ENCODE results near the gene MEF2B.
A peak's percentile ranks its signal among the peaks of the same experiment; 100 is the strongest.
"Not testable (repeated sequence)": the region's sequence is repeated elsewhere in the genome, so short reads cannot be mapped to it uniquely, and the experiment has no call there.

The MEF2B gene

DNA sequence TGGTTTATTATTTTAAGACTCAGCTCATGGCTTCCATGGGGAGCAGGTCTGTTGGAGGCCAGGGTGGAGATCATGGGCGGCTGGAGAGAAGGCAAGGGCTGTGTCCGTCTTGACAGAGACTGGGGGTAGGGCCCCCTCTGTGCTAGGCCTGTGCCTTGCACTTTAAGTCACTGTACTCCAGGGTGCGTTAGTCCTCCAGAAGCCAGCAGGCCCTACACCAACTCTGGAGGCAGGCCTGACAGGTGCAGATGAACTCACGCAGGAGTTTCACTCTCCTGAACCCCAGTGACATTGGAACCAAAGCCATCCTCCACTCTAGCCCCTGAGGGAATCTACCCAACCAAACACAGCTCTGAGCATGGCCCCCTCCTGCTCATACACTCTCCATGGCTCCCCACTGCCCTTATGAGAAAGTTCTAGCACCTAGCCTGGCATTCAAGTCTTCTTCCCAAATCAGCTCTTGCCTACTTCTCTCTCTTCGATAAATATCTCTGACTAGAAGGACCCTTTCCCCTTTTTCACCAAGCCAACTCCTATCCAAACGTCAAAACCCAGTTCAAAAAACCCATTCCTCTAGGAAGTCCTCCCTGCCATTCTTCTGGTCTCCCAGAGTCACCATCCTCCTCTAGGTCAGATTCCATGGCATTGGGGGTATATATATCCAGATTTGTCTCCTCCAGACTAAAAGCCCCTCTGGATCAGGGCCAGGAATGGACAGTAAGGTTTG lies 15.1 kb downstream of the MEF2B start:
- DNase-seq: no peak

- no peak for DNase-seq
Measured at GRCh38 chr19:19152668-19153384, 17.2 kb downstream of the MEF2B start.

- DNase-seq: no peak
Measured at GRCh38 chr19:19151418-19151817, 18.6 kb downstream of the MEF2B start.

GRCh38 chr19:19149435-19149834 lies 20.6 kb downstream of the MEF2B start:
- DNase-seq: no peak

- DNase-seq: not testable (repeated sequence)
Measured at GRCh38 chr19:19148504-19148903, 21.6 kb downstream of the MEF2B start.

DNA sequence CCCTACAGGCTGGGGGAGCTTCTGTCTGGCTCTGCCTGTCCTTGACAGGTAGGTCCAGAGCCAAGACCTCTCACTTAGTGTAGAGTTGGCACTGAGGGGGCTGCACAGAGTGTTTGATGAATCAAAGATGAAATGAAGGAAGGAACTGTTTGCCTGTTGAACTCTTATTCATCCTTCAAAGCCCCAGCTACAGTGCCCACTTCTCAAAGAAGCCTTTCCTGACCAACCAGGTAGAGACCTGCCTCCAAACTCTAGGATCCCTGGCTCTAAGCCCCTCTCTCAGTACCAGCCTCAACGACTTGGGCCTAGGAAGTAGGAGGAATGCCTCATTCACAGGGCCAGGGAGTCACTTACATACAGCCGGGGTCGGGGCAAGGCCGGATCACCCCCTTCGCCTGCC lies 22.7 kb downstream of the MEF2B start:
- no peak for DNase-seq

DNA sequence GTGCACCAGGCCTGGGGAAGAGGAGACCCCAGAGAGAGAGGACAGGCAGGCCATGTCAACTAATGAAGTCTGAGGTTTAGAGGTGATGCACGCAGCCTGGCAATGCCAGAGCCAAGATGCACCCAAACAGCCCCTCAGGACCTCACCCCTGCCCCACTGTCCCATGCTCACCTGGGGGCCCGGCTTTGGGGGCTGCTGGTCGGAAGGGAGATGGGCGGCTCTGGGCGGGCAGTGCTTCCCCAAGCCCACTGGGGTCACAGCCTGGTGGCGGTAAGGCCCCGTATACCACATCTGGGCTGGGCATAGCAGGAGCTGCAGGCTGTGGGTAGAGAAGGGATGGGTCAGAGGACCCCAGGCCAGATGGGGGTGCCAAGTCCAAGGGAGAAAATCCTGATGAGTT lies 23.2 kb downstream of the MEF2B start:
- DNase-seq: no peak

DNA sequence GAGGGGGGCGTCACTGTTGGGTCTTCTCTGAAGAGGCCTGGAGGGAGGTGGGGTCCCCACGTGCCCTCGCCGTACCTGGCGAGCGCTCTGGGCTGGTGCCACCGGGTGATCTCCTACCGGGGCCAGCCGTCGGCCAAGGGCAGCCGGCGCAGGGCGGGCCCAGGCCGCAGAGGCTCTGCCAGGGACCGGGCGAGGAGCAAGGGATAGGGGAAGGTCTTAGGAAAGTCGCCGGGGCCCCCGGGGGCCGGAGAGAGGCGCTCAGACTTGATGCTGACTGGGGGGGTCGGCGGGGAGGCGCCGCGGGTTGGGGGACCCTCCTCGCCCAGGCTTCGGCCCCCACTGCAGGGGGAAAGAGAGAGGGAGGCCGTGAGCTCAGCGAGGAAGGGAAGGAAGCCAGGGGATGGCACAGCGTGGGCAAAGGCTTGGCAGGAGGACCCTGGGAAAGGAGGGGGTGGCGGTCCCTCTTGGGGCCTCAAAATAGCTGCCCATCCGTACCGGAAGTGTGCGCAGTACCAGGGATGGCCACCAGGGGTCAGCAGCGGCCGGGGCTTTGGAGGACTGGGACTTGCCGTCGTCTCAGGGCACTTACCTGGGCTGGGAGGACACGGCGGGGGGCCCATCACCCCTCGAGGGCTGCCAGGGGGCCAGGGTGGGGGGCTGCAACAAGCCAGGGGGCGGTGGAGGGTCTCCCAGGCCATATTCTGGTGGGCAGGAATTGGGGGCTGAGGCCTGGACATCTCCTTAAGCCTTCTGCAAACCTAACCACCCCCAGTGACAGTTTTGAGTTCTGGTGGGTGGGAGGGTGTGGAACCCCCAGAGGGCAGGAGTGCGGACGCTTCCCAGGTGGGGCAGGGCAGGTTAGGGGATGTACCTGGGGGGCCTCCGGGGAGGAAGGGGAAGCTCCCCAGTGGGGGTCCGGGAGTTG lies 24.1 kb downstream of the MEF2B start:
- peak; percentile 85 for DNase-seq

DNA sequence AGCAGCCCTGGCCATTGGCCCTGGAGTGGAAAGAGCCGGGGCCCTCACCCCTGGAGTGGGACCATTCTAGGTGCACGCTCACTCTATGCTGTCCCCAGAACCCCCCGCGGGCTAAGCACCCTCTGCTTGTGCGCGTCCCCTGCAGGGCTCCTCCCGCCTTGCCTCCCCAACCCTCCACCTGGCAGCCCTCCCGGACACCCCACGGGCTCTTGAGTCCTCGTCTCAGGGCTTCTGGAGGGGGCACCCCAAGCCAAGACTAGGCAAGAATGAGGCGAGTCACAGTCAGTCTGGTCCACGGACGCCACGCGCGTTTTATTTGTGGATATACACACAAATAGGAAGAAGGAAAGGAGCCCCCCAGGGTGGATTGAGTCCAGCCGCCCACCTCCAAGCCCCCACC lies 24.8 kb downstream of the MEF2B start:
- no peak for DNase-seq

DNA sequence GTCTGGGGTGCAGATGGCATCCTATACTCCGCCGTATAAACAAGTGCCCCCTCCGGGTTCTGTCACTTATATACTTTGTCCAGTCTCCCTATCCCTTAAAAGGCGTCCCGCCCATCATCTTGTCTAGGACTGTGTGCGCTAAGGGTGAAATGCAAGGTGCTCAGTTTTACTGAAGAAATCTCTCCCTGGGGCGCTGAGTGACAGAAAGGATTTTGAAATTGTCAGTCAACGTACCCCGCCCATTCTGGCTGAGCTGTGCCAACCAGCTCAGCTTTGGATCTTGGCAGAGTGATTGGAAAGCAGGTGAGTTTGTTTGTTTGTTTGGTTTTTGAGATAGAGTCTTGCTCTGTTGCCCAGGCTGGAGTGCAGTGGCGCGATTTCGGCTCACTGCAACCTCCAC lies 27.7 kb downstream of the MEF2B start:
- DNase-seq: no peak

- no peak for DNase-seq
Measured at GRCh38 chr19:19140476-19140875, 29.6 kb downstream of the MEF2B start.

- no peak for DNase-seq
Measured at GRCh38 chr19:19139876-19140229, 30.2 kb downstream of the MEF2B start.

DNA sequence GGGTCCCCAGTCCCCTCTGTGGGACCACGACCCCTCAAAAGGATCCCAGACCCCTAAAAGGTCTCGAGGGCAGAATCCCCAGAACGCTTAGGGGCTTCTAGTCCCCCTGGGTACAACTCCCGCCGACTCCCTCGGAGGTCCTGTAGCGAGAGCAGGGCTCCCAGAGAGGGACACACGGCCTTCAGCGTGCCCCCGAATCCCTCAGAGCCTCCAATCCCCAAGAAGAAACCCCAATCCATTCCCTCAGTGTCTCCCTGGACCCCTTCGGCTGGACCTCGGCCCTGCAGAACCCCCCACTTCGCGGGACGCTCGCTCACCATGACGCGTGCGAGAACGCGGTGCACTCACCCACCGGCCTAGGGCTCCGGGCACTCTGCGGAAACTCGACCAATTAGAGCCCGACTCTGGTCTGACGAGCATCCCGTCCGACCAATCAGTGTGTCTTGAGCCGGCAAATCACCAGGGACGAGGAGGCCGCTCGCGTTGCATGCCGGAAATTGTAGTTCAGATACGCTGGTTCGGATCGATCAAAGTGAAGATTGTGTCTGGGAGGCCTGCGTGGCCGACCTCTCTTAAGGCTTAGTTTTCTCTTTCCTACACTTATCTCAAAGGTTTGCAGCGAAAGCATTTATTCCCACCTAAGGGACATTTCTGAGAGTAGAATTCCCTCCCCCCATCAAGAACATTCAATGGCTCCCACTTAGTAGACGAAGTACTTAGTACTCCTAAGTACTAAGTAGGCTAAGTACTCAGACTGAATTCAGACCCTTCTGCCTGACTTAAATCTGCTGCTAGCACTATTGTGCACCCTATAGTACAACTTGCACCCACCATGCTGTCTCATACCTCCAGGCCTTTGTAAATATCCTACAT lies 31.7 kb downstream of the MEF2B start, which contains the start of gene TMEM161A:
Gene TMEM161A, minus strand, starts transcription at position 370 of the 873 bp plus-strand sequence. Its CDS starts 50 bp downstream, at position 320.
- DNase-seq: peak; percentile 99

GRCh38 chr19:19137556-19138108 lies 32.4 kb downstream of the MEF2B start:
- no peak for DNase-seq

- DNase-seq: not testable (repeated sequence)
Measured at GRCh38 chr19:19135713-19136112, 34.4 kb downstream of the MEF2B start.

DNA sequence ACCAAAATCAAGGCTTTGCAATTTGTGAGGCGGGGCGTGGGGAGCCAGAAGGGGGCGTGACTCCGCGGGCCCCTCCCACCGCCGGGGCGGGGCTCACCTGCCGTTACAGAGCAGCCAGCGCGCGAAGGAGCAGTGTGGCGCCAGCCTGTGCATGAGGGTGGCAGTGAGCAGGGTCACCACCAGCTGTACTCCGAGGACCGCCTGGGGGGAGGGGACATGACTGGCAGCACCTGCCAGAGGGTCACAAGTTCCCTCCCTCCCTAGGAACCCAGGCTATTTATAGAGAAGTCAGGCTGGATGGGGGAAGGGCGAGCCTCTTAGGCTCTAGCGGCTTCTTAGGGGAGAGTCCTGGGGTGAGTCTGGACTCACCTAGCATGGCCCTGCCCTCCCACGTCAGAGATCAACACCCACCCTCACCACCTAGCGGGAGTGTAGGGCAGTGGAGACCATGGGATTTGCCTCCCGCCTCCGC lies 35.3 kb downstream of the MEF2B start:
- DNase-seq: no peak

- no peak for DNase-seq
Measured at GRCh38 chr19:19133985-19134384, 36.1 kb downstream of the MEF2B start.

- DNase-seq: no peak
Measured at GRCh38 chr19:19132912-19133311, 37.2 kb downstream of the MEF2B start.

GRCh38 chr19:19131989-19132388 lies 38.1 kb downstream of the MEF2B start:
- DNase-seq: no peak

GRCh38 chr19:19126102-19126501 lies 44.0 kb downstream of the MEF2B start:
- no peak for DNase-seq

DNA sequence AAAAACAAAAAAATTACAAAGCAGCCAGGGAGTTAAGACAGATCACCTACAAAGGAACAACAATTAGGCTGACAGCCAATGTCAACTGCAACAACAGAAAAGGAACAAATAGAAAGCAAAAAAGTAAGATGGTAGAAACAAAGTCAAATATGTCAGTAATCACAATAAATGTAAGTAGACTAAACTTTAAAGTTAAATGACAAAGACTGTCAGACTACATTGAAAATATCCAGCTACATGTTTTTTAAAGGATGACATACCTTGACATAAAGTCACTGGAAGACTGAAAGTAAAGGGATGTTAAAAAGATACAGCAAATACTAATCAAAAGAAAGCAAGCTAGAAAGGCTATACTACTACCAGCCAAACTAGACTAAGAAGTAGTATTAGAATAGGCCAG lies 46.7 kb downstream of the MEF2B start:
- DNase-seq: no peak

DNA sequence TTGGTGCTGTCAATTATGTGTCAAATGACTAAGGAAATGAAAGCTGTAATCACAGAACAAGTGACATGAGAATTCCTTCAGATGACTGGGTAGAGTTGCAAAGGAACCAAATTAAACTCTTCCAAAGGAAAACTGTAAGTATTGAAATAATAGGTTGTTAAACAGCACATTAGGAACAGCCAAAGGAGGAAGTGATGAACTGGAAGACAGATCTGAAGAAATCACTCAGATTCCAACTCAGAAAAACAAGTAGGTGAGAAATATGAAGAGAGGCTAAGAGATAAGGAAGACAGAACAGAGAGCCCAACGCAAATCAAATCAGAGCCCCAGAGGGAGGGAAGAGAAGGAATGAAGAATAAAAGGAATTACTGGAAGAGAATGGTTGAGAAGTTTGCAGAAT lies 47.2 kb downstream of the MEF2B start:
- no peak for DNase-seq
